HepG2 (cell line): ENCODE measurements around the gene GRIK3. TPM values are rescaled to one million over a fixed set of nuclear protein-coding genes. Genes with fewer than 3 reads are reported as not detected.

Experiments used
- ATAC-seq: fragments of 200-7000 bp; cut with Tn5 transposase; 3 replicates; pipeline ENCODE4 v1.9.1; 2020; ENCODE audit warnings: mild to moderate bottlenecking, moderate library complexity
- BruUV-seq: library from RNA; stranded (reverse); fragments of 400-500 nt; replicated peaks from 2 replicates; lab custom pipeline; 2021; lab: Mats Ljungman, UMichigan
- CTCF ChIA-PET: fragments of 300-600 bp; formaldehyde crosslinking; extraction: SDS; loops from one replicate; lab custom pipeline; 2021; ENCODE audit warnings: low total read pairs, inconsistent platforms, low intra/inter-chr PET ratio; lab: Yijun Ruan, JAX
- POLR2A ChIA-PET: fragments of 350-600 bp; sonication (Branson Sonifier 250); formaldehyde crosslinking; loops from one replicate; lab custom pipeline; 2020; ENCODE audit warnings: antibody characterized with exemption, inconsistent platforms; lab: Yijun Ruan, JAX
- DNase-seq: peaks from one replicate; pipeline ENCODE4 v3.0.0-alpha.2; 2015; ENCODE audit warnings: low spot score
- FAIRE-seq: peaks from 3 replicates; lab custom pipeline; 2011; peaks lifted over from hg19 to GRCh38; lab: Jason Lieb, UNC
- H2AFZ ChIP-seq: one replicate; pipeline ENCODE4 v1.6.1; 2011; ENCODE audit warnings: low read length, inconsistent platforms
- H3K27ac ChIP-seq: fragments of 300-600 bp; 3 replicates; pipeline ENCODE4 v1.8.0; 2011; ENCODE audit warnings: mixed run types, mild to moderate bottlenecking, mixed read lengths, low read length, inconsistent platforms; ENCODE audit not compliant: insufficient read depth; ENCODE audit errors: extremely low read length
- H3K27me3 ChIP-seq, 2 experiments: fragments of 200-600 bp in 1 of 2; 2 replicates in 1 of 2; 3 replicates in 1 of 2; pipeline versions ENCODE4 v1.6.0 to v1.8.0; 2011; ENCODE audit warnings: low read length in 2 of 2, mild to moderate bottlenecking in 2 of 2, moderate library complexity in 2 of 2, inconsistent platforms in 1 of 2; ENCODE audit not compliant: insufficient read depth in 2 of 2, control insufficient read depth in 1 of 2
- H3K36me3 ChIP-seq, 2 experiments: fragments of 200-600 bp in 1 of 2; replicated peaks in 1 of 2; 2 replicates in 1 of 2; 3 replicates in 1 of 2; pipeline versions ENCODE4 v1.5.1 to v1.8.0; 2011; ENCODE audit warnings: low read length in 2 of 2, inconsistent platforms in 1 of 2; ENCODE audit not compliant: insufficient read depth in 2 of 2, control insufficient read depth in 1 of 2
- H3K4me1 ChIP-seq: 2 replicates; pipeline ENCODE4 v1.5.1; 2012; ENCODE audit warnings: low read length, inconsistent platforms; ENCODE audit not compliant: insufficient read depth
- H3K4me2 ChIP-seq: 2 replicates; pipeline ENCODE4 v1.6.0; 2011; ENCODE audit warnings: low read depth, low read length, inconsistent platforms
- H3K4me3 ChIP-seq, 3 experiments: fragments of 200-600 bp in 1 of 3; sonication (generic), shearing (Covaris generic) in 1 of 3; replicated peaks in 1 of 3; 2 replicates each; pipeline ENCODE4 v1.5.1; 2011 to 2016; ENCODE audit warnings: low read length in 3 of 3, inconsistent platforms in 2 of 3, low read depth in 2 of 3, mild to moderate bottlenecking in 2 of 3, control low read depth in 1 of 3, mixed read lengths in 1 of 3; ENCODE audit not compliant: insufficient read depth in 1 of 3
- H3K79me2 ChIP-seq: one replicate; pipeline ENCODE4 v1.6.1; 2011; ENCODE audit warnings: low read length, inconsistent platforms; ENCODE audit not compliant: insufficient read depth
- H3K9ac ChIP-seq: 2 replicates; pipeline ENCODE4 v1.6.0; 2011; ENCODE audit warnings: mild to moderate bottlenecking, low read depth, low read length, inconsistent platforms; ENCODE audit not compliant: insufficient read depth
- H3K9me3 ChIP-seq: 2 replicates; pipeline ENCODE4 v1.5.1; 2012; ENCODE audit warnings: mild to moderate bottlenecking, low read length
- H4K20me1 ChIP-seq: 2 replicates; pipeline ENCODE4 v1.6.0; 2011; ENCODE audit warnings: inconsistent platforms, mild to moderate bottlenecking, low read length, moderate library complexity; ENCODE audit not compliant: insufficient read depth
- ARNTL ChIP-seq: sonication (generic); formaldehyde crosslinking; IDR thresholded peaks from 2 replicates; pipeline ENCODE4 v1.4.0; 2020; ENCODE audit warnings: mild to moderate bottlenecking, missing genetic modification reagents
- ATF6 ChIP-seq: sonication (generic); formaldehyde crosslinking; conservative IDR thresholded peaks from 2 replicates; pipeline ENCODE4 v1.4.0; 2020; ENCODE audit warnings: missing genetic modification reagents
- BRD4 ChIP-seq: sonication (generic); formaldehyde crosslinking; IDR thresholded peaks from 2 replicates; pipeline ENCODE4 v1.4.0; 2020; ENCODE audit warnings: missing genetic modification reagents
- FLYWCH1 ChIP-seq: sonication (generic); formaldehyde crosslinking; IDR thresholded peaks from 2 replicates; pipeline ENCODE4 v1.8.1; 2023; ENCODE audit warnings: mild to moderate bottlenecking, missing genetic modification reagents
- GMEB2 ChIP-seq: IDR thresholded peaks from 2 replicates; pipeline ENCODE4 v1.6.1; 2016; ENCODE audit warnings: missing biosample characterization, missing genetic modification reagents, low read depth
- HMGXB3 ChIP-seq: sonication (generic); formaldehyde crosslinking; IDR thresholded peaks from 2 replicates; pipeline ENCODE4 v1.4.0; 2020; ENCODE audit warnings: missing genetic modification reagents, borderline replicate concordance
- ISL2 ChIP-seq: sonication (generic); formaldehyde crosslinking; IDR thresholded peaks from 2 replicates; pipeline ENCODE4 v1.5.0; 2020; ENCODE audit warnings: missing genetic modification reagents
- KLF13 ChIP-seq: sonication (generic); formaldehyde crosslinking; IDR thresholded peaks from 2 replicates; pipeline ENCODE4 v1.4.0; 2020; ENCODE audit warnings: mild to moderate bottlenecking, missing genetic modification reagents
- PAX8 ChIP-seq: sonication (generic); formaldehyde crosslinking; IDR thresholded peaks from 2 replicates; pipeline ENCODE4 v1.8.0; 2022; ENCODE audit warnings: mild to moderate bottlenecking, missing genetic modification reagents, borderline replicate concordance
- PCBP1 ChIP-seq: fragments of 200-400 bp; formaldehyde crosslinking; IDR thresholded peaks from 2 replicates; pipeline ENCODE4 v1.6.1; 2017; ENCODE audit warnings: mild to moderate bottlenecking, low read depth, low read length, borderline replicate concordance
- PRDM4 ChIP-seq: sonication (generic); formaldehyde crosslinking; IDR thresholded peaks from 2 replicates; pipeline ENCODE4 v1.9.0; 2021; ENCODE audit warnings: missing genetic modification reagents, borderline replicate concordance
- TARDBP ChIP-seq: sonication (generic); formaldehyde crosslinking; IDR thresholded peaks from 2 replicates; pipeline ENCODE4 v1.8.0; 2022; ENCODE audit warnings: mild to moderate bottlenecking, missing genetic modification reagents
- ZMYM2 ChIP-seq: sonication (generic); formaldehyde crosslinking; IDR thresholded peaks from 2 replicates; pipeline ENCODE4 v1.8.0; 2022; ENCODE audit warnings: mild to moderate bottlenecking, missing genetic modification reagents
- ZNF264 ChIP-seq: sonication (generic); formaldehyde crosslinking; IDR thresholded peaks from 2 replicates; pipeline ENCODE4 v1.4.0; 2020; ENCODE audit warnings: missing genetic modification reagents
- ZNF441 ChIP-seq: sonication (generic); formaldehyde crosslinking; IDR thresholded peaks from 2 replicates; pipeline ENCODE4 v1.7.0; 2021; ENCODE audit warnings: missing genetic modification reagents, borderline replicate concordance
- ZNF883 ChIP-seq: sonication (generic); formaldehyde crosslinking; IDR thresholded peaks from 2 replicates; pipeline ENCODE4 v1.5.1; 2020; ENCODE audit warnings: mild to moderate bottlenecking, missing genetic modification reagents; ENCODE audit errors: not compliant biosample characterization
- WGBS: methylation state at CpG from one replicate; pipeline ENCODE4 v1.1.6; 2017; ENCODE audit warnings: low lambda C conversion rate; 5-methylcytosine and 5-hydroxymethylcytosine counted together
- in situ Hi-C: cut with HindIII; loops from 2 replicates; pipeline ENCODE4 v1.10.0; 2017; ENCODE audit warnings: low pct_unique_long_range_greater_than_20kb; ENCODE audit not compliant: extremely low pct_ligation_motif_present
- intact Hi-C: fragments of 100-400 bp; cut with micrococcal nuclease; formaldehyde crosslinking; loops from one replicate; pipeline ENCODE4 v1.10.0; 2022; ENCODE audit not compliant: unreplicated experiment
- polyA plus RNA-seq, 8 experiments: library from polyadenylated mRNA; depleted of rRNA in 3 of 8; stranded (reverse) in 7 of 8; unstranded in 1 of 8; fragments of >200 nt; fragmentation: Illumina TruSeq in 4 of 8; extraction: Trizol in 4 of 8; gene quantifications; 2 replicates each; pipeline versions ENCODE4 v1.2.1 to v1.2.3, GENCODE V29; 2011 to 2016; ENCODE audit warnings: low read depth in 4 of 8, missing spikeins in 1 of 8, mixed read lengths in 1 of 8; ENCODE audit not compliant: insufficient read depth in 1 of 8
- total RNA-seq, 5 experiments: library from RNA; depleted of rRNA; stranded (reverse); fragments of >200 nt; fragmentation: Illumina TruSeq; extraction: Trizol; gene quantifications; 2 replicates each; pipeline ENCODE4 v1.2.3, GENCODE V29; 2016; ENCODE audit warnings: low read depth in 1 of 5

The GRIK3 gene
- total and polyA plus RNA-seq, 2 of the 13 experiments (the other 11 are each of a cell fraction or from before 2014, with no cell fraction given) = not detected

GRCh38 chr1:37084013-37084412 lies 49.7 kb upstream of the GRIK3 start:
- H3K4me2 ChIP-seq = no peak overlapping the region
- ChIA-PET CTCF (no interaction called here), POLR2A (no interaction called here)
- no TSS peak for BruUV-seq
- no peak overlapping the region for H3K27ac ChIP-seq
- H3K79me2 ChIP-seq = no peaks in the 10 kb centered on the region
- no peaks in the 10 kb centered on the region for H3K9me3 ChIP-seq
- H3K4me1 ChIP-seq = no peaks in the 10 kb centered on the region
- intact Hi-C loops (no loop called here), in situ Hi-C loops (no loop called here)
- ATAC-seq (no peak), FAIRE-seq (no peak), DNase-seq (no peak)
- TF ChIP-seq PCBP1 = no peak
- TF ChIP-seq PRDM4 (CRISPR knock-in tag) = no peak
- no peak for TF ChIP-seq ZNF883 (CRISPR knock-in tag)
- TF ChIP-seq FLYWCH1 (CRISPR knock-in tag) = no peak
- no peak for TF ChIP-seq ARNTL
- no peak for TF ChIP-seq ZMYM2 (CRISPR knock-in tag)
- TF ChIP-seq PAX8 (CRISPR knock-in tag) = no peak
- TF ChIP-seq KLF13 = no peak
- TF ChIP-seq ZNF264 = no peak
- TF ChIP-seq ATF6 (CRISPR knock-in tag) = no peak
- TF ChIP-seq ISL2 (CRISPR knock-in tag) = no peak
- no peak for TF ChIP-seq BRD4 (CRISPR knock-in tag)
- TF ChIP-seq GMEB2 (CRISPR knock-in tag) = no peak
- no peak for TF ChIP-seq TARDBP
- TF ChIP-seq ZNF441 = no peak
- no peak for TF ChIP-seq HMGXB3 (CRISPR knock-in tag)
- H4K20me1 ChIP-seq = no peaks in the 10 kb centered on the region
- no peak overlapping the region for H3K4me3 ChIP-seq
- 19% methylated on average over 9 of the region's 10 CpGs for WGBS
- H3K9ac ChIP-seq = no peak overlapping the region
- H3K27me3 ChIP-seq = peaks cover 0 to 1% of the 10 kb centered on the region in 2 experiments; a peak in 1 of 5 replicates
- no peaks in the 10 kb centered on the region for H3K36me3 ChIP-seq
- H2AFZ ChIP-seq = no peak overlapping the region
